ENCODE measurements around the gene NPM3.

NPM3 gene

DNA sequence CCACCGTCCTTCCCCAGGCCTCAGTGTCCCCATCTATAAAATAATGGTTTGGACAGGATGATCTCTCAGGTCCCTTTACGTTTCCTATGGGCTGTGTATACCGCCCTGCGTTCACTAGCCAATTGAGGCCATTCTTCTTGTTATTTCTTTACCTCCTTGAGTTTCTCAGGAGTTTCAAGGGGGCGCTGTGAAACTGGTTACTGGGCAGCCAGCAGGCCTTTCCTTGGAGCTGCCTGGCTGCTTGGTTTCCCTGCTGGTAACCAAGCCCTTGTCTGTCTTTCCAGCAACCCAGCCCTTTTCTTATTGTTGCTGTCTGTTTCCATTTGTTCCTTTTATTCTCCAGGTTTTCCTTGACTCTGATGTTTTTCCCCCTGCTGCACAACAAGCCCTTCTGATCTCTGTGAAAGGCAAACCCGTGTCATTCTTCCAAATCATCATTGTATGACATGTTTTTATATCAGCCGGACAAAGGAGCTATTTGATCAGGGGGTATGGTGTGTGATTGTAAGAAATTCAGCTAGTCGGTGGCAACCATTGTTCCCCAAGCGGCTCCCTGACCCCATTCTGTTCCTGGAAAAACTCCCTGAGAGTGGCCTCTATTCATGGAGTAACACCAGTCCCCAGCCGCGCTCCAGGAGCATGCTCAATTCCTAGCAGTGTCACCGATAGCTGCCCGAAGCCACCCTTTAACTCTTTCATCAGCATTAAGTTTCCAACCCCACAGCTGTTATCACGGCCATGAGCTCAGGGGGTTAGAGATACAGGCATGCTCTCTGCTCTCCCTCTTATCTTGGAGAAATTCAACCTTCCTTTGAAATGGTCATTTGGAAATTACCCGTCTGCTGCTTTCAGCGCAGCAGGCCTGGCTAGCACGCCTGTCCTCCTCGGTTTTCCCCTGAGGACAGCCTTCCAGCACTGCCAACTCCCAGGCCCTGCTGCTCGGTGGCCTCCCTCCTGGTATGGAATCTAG, 33.9 kb downstream of the NPM3 start:
- DNase-seq: no peak

DNA sequence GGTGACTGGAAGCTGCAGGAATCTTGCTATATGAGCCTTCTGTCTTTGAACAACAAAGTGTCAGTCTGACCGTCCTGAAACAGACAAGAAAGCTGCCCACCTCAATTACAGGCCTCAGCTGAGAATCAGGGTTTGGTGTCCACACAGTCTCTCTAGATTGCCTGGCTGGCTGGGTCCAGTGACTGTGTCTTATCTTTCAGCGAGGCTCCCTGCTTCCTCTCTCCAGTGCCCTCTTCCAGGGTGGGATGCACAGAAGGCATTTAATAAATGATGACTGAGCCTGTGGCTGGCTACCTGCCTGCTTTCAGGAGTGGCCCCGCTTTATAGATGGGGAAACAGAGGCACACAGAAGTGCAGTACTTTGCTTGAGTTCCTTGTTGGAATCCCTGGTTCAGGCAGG, 34.8 kb downstream of the NPM3 start:
- DNase-seq: no peak

DNA sequence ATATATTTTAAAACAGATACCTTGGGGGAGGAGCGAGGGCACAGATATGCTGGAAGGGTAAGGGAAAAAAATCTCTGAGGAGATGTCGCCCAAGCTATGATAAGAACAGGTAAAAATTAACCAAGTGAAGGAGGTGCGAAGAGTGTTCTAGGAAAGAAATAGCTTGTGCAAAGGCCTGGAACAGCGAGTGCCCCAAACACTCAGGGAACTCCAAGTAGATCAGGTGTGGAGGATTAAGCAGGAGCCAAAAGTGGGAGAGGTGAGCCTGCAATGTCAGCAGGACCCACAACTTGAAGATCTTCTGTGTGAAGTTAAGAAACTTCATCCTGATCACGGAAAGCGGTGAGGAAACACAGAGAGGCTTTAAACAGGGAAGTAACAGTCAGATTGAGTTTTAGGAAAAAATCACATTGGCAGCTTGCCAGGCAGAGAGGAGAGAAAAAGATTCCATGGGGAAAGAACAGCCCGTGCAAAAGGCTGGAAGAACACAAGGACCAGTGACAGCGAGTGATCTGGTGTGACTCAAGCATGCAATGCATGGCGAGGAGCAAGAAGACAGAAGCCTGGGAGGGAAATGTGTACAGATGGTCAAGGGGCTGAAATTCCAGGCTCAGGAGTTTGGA, 38.1 kb downstream of the NPM3 start:
- DNase-seq: no peak

DNA sequence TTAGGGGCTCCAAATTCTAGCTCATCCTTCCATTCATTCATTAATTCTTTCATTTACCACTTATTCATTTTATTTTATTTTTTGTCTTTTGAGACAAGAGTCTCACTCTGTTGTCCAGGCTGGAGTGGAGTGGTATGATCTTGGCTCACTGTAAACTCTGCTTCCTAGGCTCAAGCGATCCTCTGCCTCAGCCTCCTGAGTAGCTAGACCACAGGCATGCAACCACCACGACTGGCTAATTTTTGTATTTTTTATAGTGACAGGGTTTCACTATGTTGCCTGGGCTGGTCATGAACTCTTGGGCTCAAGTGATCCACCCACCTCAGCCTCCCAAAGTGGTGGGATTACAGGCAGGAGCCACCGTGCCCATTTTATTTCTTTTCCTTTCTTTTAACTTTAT, 39.0 kb downstream of the NPM3 start:
- DNase-seq: no peak

DNA sequence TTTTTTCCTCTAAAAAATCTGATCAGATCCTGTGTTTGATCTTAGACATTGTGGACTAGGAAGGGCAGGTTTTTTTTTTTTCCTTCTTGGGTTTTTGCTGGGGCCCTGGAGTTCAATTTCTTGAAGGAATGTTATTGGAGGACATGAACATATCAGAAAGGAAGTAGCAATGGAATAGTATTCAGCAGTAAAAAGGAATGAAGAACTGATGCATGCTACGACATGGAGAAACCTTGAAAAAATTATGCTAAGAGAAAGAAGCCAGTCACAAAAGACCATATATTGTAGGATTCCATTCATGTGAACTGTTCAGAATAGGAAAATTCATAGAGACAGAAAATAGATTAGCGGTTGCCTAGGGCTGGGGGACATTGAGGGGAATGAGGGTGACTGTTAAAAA, 41.3 kb downstream of the NPM3 start:
- no peak for DNase-seq

DNA sequence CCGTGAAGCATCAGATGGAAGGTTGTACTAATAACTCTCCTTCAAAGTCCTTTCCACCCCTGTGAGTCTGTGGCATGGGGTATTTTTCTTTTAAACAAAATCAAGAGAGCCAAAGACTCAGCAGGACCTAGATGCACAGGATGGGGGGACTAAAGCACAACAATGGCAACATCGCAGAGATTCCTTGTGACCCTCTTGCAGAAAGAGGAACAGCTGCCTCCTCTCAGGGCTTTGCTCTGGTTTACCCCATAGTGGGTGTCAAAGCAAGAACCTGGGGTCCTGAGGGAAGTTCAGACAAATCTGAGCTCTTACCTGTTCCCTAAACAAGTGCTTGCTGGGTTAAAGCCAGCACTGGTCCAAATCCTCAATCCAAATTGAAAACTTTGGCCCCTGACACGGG, 46.6 kb downstream of the NPM3 start:
- no peak for DNase-seq

DNA sequence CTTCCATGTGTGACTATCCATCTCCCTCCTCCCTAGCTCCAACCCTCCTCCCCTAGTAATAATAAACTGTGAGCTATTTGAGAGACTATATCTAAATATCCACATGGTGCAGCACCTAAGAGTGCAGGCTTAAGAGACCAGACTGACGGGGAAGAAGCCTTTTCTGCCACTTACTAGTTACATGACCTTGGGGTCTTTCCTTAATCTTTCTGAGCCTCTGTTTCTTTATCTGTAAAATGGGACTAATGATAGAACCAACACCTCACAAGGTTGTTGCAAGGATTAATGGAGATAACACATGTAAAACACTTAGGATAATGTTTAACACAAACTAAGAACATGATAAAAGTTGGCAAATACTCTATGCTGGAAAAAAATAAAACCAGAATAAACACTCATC, 51.1 kb downstream of the NPM3 start:
- DNase-seq: no peak

All from activated CD4-positive, alpha-beta T cell treated with anti-CD3 and anti-CD28 coated beads for 48 hours (primary cell).